ENCODE data around the gene NPHS2. TPM values are rescaled to one million over a fixed set of nuclear protein-coding genes. Genes with fewer than 3 reads are reported as not detected.

NPHS2 gene
- total RNA-seq, 4 donors from 2014 or later = not detected

- no peaks in the 10 kb centered on the region for H3K36me3 ChIP-seq
- no peak overlapping the region for H3K27ac ChIP-seq
- 71 to 73% methylated on average over 3 to 9 of the region's 9 CpGs for WGBS, 2 donors (ENCODE audit: low coverage in 1 of 2)
- H3K4me1 ChIP-seq = no peaks in the 10 kb centered on the region
- TF ChIP-seq POLR2AphosphoS5 (IDR thresholded peaks at IDR 0.05) (no peak), EP300 (IDR thresholded peaks at IDR 0.05; ENCODE audit: low read depth) (no peak), CTCF (IDR thresholded peaks at IDR 0.05) (no peak), POLR2A (IDR thresholded peaks at IDR 0.05) (no peak)
- H3K9me3 ChIP-seq = no peaks in the 10 kb centered on the region
- intact Hi-C loops (cut with DNase I; ENCODE audit: low total_unique reads) = no loop called here
- no peak for DNase-seq
- no peaks in the 10 kb centered on the region for H3K27me3 ChIP-seq
- in situ Hi-C loops (cut with MboI; ENCODE audit: low pct_ligation_motif_present in 1 of 4, low pct_unique_long_range_greater_than_20kb in 1 of 4, low sequenced_read_pairs in 3 of 4) = no loop called here
- H3K4me3 ChIP-seq = no peak overlapping the region
Measured at GRCh38 chr1:179550746-179551682, 24.7 kb downstream of the NPHS2 start.

DNA sequence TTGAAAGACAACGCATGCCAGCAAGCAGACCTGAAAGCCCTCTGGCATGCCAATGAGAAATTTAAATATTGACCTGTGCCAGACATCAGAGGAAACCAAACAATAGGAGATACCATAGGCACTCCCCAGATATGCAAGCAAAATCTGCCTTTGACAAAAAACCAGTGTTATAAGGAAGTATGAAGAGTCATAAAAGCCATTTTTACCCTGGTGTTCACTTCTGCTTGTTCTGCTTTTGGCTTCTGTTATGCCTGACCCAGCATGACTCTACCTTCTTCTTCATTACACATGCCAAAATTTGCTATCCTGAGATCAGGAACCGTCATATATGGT lies 26.4 kb downstream of the NPHS2 start:
- Histone ChIP-seq H3K9me3 (no peaks in the 10 kb centered on the region), H3K36me3 (no peaks in the 10 kb centered on the region), H3K4me3 (no peak overlapping the region), H3K4me1 (no peaks in the 10 kb centered on the region), H3K27me3 (no peaks in the 10 kb centered on the region), H3K27ac (no peak overlapping the region)
- intact Hi-C loops (cut with DNase I; ENCODE audit: low total_unique reads) = no loop called here
- in situ Hi-C loops (cut with MboI; ENCODE audit: low pct_ligation_motif_present in 1 of 4, low pct_unique_long_range_greater_than_20kb in 1 of 4, low sequenced_read_pairs in 3 of 4) = no loop called here
- TF ChIP-seq EP300 (IDR thresholded peaks at IDR 0.05; ENCODE audit: low read depth) (no peak), CTCF (IDR thresholded peaks at IDR 0.05) (no peak), POLR2AphosphoS5 (IDR thresholded peaks at IDR 0.05) (no peak), POLR2A (IDR thresholded peaks at IDR 0.05) (no peak)
- WGBS, 2 donors (ENCODE audit: low coverage in 1 of 2) = 50 to 60% methylated on average over 1 to 2 of the region's 2 CpGs
- no peak for DNase-seq

- Histone ChIP-seq H3K4me1 (no peaks in the 10 kb centered on the region), H3K27me3 (no peaks in the 10 kb centered on the region), H3K4me3 (no peak overlapping the region), H3K36me3 (no peaks in the 10 kb centered on the region), H3K9me3 (no peaks in the 10 kb centered on the region), H3K27ac (no peak overlapping the region)
- in situ Hi-C loops (cut with MboI; ENCODE audit: low pct_ligation_motif_present in 1 of 4, low pct_unique_long_range_greater_than_20kb in 1 of 4, low sequenced_read_pairs in 3 of 4) = no loop called here
- intact Hi-C loops (cut with DNase I; ENCODE audit: low total_unique reads) = loop anchor here (1.0 kb wide), 1 partner anchor 30 kb away; no protein-coding TSS in a partner anchor
- WGBS, 2 donors (ENCODE audit: low coverage in 1 of 2) = 73% methylated on average over 3 of the region's 3 CpGs; no CpG with 5 or more reads in 1 of the 2 donors
- TF ChIP-seq CTCF (IDR thresholded peaks at IDR 0.05) (no peak), POLR2AphosphoS5 (IDR thresholded peaks at IDR 0.05) (no peak), EP300 (IDR thresholded peaks at IDR 0.05; ENCODE audit: low read depth) (no peak), POLR2A (IDR thresholded peaks at IDR 0.05) (no peak)
- no peak for DNase-seq
Measured at GRCh38 chr1:179548666-179549367, 26.9 kb downstream of the NPHS2 start.

GRCh38 chr1:179547021-179547535 lies 28.7 kb downstream of the NPHS2 start:
- TF ChIP-seq CTCF (IDR thresholded peaks at IDR 0.05) (no peak), POLR2A (IDR thresholded peaks at IDR 0.05) (no peak), POLR2AphosphoS5 (IDR thresholded peaks at IDR 0.05) (no peak)
- intact Hi-C loops (cut with DNase I; ENCODE audit: low total_unique reads) (no loop called here), in situ Hi-C loops (cut with MboI; ENCODE audit: low pct_ligation_motif_present in 1 of 4, low pct_unique_long_range_greater_than_20kb in 1 of 4, low sequenced_read_pairs in 3 of 4) (no loop called here)
- DNase-seq = no peak
- H3K27me3 ChIP-seq = no peaks in the 10 kb centered on the region
- WGBS, 2 donors (ENCODE audit: low coverage in 1 of 2) = 77% methylated on average over 2 of the region's 2 CpGs; no CpG with 5 or more reads in 1 of the 2 donors
- H3K4me3 ChIP-seq = no peak overlapping the region
- no peaks in the 10 kb centered on the region for H3K4me1 ChIP-seq
- no peaks in the 10 kb centered on the region for H3K9me3 ChIP-seq
- no peaks in the 10 kb centered on the region for H3K36me3 ChIP-seq
- no peak overlapping the region for H3K27ac ChIP-seq

Data from transverse colon (tissue), 4 donors.